HEK293 (cell line): Measurements from ENCODE around the gene CASP7.

Experiments
- MZF1 ChIP-seq: fragments of 450-650 bp; formaldehyde crosslinking; IDR thresholded peaks from 2 replicates; pipeline ENCODE4 v1.5.1; 2017; ENCODE audit warnings: missing biosample characterization, missing genetic modification characterization, borderline replicate concordance
- TCF7L2 ChIP-seq: IDR thresholded peaks from 2 replicates; pipeline ENCODE4 v1.6.1; 2011; ENCODE audit warnings: low read depth, mild to moderate bottlenecking, inconsistent platforms, low read length, moderate library complexity, borderline replicate concordance
- ZBTB1 ChIP-seq: fragments of 450-650 bp; formaldehyde crosslinking; IDR thresholded peaks from 2 replicates; pipeline ENCODE4 v1.5.1; 2016; ENCODE audit warnings: missing biosample characterization, missing genetic modification characterization
- ZBTB8A ChIP-seq: fragments of 450-650 bp; formaldehyde crosslinking; IDR thresholded peaks from 2 replicates; pipeline ENCODE4 v1.5.1; 2016; ENCODE audit warnings: missing biosample characterization, missing genetic modification characterization
- ZNF133 ChIP-seq: fragments of 450-650 bp; formaldehyde crosslinking; IDR thresholded peaks from 2 replicates; pipeline ENCODE4 v1.5.1; 2016; ENCODE audit warnings: missing biosample characterization, missing genetic modification characterization
- ZNF175 ChIP-seq: fragments of 450-650 bp; formaldehyde crosslinking; IDR thresholded peaks from 2 replicates; pipeline ENCODE4 v1.5.1; 2016; ENCODE audit warnings: missing biosample characterization, missing genetic modification characterization
- ZNF37A ChIP-seq: fragments of 450-650 bp; IDR thresholded peaks from 2 replicates; pipeline ENCODE4 v1.5.1; 2018; ENCODE audit warnings: missing biosample characterization, missing genetic modification characterization
- ZNF404 ChIP-seq: fragments of 450-650 bp; formaldehyde crosslinking; IDR thresholded peaks from 2 replicates; pipeline ENCODE4 v1.5.1; 2017; ENCODE audit warnings: missing biosample characterization, missing genetic modification characterization
- ZNF521 ChIP-seq: fragments of 450-650 bp; formaldehyde crosslinking; IDR thresholded peaks from 2 replicates; pipeline ENCODE4 v1.5.1; 2017; ENCODE audit warnings: missing biosample characterization, mild to moderate bottlenecking, missing genetic modification characterization
- ZNF596 ChIP-seq: fragments of 450-650 bp; IDR thresholded peaks from 2 replicates; pipeline ENCODE4 v1.5.0; 2018; ENCODE audit warnings: missing biosample characterization, mild to moderate bottlenecking, missing genetic modification characterization, moderate library complexity
- TF ChIP-seq, protein P1 (sequence below): fragments of 450-650 bp; formaldehyde crosslinking; IDR thresholded peaks from 2 replicates; pipeline ENCODE4 v1.5.1; 2017; ENCODE audit warnings: missing biosample characterization, missing genetic modification characterization
- TF ChIP-seq, protein P2 (sequence below): fragments of 450-650 bp; formaldehyde crosslinking; IDR thresholded peaks from 2 replicates; pipeline ENCODE4 v1.5.1; 2016; ENCODE audit warnings: missing biosample characterization, missing genetic modification characterization
- TF ChIP-seq, protein P3 (sequence below): fragments of 450-650 bp; formaldehyde crosslinking; IDR thresholded peaks from 2 replicates; pipeline ENCODE4 v1.5.1; 2016; ENCODE audit warnings: missing biosample characterization, missing genetic modification characterization
- TF ChIP-seq, protein P4 (sequence below): fragments of 450-650 bp; formaldehyde crosslinking; conservative IDR thresholded peaks from 2 replicates; pipeline ENCODE4 v1.5.1; 2016; ENCODE audit warnings: low read depth, missing biosample characterization, missing genetic modification characterization

DNA sequence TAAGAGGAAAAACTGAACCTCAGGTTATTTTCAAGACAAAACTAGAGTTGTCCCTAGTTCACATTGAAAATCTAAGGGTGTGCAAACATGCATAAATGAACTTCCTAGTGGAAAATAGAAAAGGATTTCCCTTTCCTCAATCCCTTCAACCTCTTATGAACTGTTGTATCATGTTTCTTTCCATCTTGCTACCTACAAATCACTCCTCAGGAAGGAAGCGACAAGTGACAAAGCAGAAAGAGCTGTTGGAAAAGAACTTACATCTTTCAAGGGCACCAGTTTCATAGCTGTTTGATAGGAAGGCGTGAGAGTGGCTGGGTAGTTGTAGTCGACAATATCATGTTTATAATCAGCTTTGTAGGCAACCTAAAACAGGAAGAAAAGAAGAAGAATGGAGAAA lies 39.7 kb upstream of the CASP7 start:
- TF ChIP-seq MZF1 = no peak
- TF ChIP-seq ZNF133 = no peak
- no peak for TF ChIP-seq ZNF175 (tag by site-specific recombination)
- TF ChIP-seq, protein P1, sequence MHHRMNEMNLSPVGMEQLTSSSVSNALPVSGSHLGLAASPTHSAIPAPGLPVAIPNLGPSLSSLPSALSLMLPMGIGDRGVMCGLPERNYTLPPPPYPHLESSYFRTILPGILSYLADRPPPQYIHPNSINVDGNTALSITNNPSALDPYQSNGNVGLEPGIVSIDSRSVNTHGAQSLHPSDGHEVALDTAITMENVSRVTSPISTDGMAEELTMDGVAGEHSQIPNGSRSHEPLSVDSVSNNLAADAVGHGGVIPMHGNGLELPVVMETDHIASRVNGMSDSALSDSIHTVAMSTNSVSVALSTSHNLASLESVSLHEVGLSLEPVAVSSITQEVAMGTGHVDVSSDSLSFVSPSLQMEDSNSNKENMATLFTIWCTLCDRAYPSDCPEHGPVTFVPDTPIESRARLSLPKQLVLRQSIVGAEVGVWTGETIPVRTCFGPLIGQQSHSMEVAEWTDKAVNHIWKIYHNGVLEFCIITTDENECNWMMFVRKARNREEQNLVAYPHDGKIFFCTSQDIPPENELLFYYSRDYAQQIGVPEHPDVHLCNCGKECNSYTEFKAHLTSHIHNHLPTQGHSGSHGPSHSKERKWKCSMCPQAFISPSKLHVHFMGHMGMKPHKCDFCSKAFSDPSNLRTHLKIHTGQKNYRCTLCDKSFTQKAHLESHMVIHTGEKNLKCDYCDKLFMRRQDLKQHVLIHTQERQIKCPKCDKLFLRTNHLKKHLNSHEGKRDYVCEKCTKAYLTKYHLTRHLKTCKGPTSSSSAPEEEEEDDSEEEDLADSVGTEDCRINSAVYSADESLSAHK (tag by site-specific recombination) = no peak
- TF ChIP-seq ZNF596 (tag by site-specific recombination) = no peak
- TF ChIP-seq, protein P2, sequence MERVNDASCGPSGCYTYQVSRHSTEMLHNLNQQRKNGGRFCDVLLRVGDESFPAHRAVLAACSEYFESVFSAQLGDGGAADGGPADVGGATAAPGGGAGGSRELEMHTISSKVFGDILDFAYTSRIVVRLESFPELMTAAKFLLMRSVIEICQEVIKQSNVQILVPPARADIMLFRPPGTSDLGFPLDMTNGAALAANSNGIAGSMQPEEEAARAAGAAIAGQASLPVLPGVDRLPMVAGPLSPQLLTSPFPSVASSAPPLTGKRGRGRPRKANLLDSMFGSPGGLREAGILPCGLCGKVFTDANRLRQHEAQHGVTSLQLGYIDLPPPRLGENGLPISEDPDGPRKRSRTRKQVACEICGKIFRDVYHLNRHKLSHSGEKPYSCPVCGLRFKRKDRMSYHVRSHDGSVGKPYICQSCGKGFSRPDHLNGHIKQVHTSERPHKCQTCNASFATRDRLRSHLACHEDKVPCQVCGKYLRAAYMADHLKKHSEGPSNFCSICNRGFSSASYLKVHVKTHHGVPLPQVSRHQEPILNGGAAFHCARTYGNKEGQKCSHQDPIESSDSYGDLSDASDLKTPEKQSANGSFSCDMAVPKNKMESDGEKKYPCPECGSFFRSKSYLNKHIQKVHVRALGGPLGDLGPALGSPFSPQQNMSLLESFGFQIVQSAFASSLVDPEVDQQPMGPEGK (tag by site-specific recombination) = no peak
- no peak for TF ChIP-seq TCF7L2
- TF ChIP-seq ZNF37A (tag by site-specific recombination) = no peak
- no peak for TF ChIP-seq ZBTB8A
- TF ChIP-seq, protein P3, sequence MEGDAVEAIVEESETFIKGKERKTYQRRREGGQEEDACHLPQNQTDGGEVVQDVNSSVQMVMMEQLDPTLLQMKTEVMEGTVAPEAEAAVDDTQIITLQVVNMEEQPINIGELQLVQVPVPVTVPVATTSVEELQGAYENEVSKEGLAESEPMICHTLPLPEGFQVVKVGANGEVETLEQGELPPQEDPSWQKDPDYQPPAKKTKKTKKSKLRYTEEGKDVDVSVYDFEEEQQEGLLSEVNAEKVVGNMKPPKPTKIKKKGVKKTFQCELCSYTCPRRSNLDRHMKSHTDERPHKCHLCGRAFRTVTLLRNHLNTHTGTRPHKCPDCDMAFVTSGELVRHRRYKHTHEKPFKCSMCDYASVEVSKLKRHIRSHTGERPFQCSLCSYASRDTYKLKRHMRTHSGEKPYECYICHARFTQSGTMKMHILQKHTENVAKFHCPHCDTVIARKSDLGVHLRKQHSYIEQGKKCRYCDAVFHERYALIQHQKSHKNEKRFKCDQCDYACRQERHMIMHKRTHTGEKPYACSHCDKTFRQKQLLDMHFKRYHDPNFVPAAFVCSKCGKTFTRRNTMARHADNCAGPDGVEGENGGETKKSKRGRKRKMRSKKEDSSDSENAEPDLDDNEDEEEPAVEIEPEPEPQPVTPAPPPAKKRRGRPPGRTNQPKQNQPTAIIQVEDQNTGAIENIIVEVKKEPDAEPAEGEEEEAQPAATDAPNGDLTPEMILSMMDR = no peak
- no peak for TF ChIP-seq ZBTB1
- TF ChIP-seq, protein P4, sequence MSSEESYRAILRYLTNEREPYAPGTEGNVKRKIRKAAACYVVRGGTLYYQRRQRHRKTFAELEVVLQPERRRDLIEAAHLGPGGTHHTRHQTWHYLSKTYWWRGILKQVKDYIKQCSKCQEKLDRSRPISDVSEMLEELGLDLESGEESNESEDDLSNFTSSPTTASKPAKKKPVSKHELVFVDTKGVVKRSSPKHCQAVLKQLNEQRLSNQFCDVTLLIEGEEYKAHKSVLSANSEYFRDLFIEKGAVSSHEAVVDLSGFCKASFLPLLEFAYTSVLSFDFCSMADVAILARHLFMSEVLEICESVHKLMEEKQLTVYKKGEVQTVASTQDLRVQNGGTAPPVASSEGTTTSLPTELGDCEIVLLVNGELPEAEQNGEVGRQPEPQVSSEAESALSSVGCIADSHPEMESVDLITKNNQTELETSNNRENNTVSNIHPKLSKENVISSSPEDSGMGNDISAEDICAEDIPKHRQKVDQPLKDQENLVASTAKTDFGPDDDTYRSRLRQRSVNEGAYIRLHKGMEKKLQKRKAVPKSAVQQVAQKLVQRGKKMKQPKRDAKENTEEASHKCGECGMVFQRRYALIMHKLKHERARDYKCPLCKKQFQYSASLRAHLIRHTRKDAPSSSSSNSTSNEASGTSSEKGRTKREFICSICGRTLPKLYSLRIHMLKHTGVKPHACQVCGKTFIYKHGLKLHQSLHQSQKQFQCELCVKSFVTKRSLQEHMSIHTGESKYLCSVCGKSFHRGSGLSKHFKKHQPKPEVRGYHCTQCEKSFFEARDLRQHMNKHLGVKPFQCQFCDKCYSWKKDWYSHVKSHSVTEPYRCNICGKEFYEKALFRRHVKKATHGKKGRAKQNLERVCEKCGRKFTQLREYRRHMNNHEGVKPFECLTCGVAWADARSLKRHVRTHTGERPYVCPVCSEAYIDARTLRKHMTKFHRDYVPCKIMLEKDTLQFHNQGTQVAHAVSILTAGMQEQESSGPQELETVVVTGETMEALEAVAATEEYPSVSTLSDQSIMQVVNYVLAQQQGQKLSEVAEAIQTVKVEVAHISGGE = no peak
- no peak for TF ChIP-seq ZNF521
- no peak for TF ChIP-seq ZNF404 (tag by site-specific recombination)
